ENCODE measurements around the gene GRAMD4. TPM values are rescaled to one million over a fixed set of nuclear protein-coding genes. Genes with fewer than 3 reads are reported as not detected.
A peak's percentile ranks its signal among the peaks of the same experiment; 100 is the strongest.

Gene GRAMD4
- total and polyA plus RNA-seq, 12 donors = 29.3 to 143 (median 63.9) TPM

GRCh38 chr22:46671824-46672432 is 51.7 kb downstream of the GRAMD4 start:
- Histone ChIP-seq H3K27ac (no peak overlapping the region), H3K36me3 (peaks cover 0 to 92% (median 24%) of the 10 kb centered on the region in 9 donors), H3K4me3 (no peak overlapping the region), H3K27me3 (no peaks in the 10 kb centered on the region), H3K4me1 (peaks cover 3 to 47% (median 18%) of the 10 kb centered on the region in 9 donors), H3K9me3 (no peaks in the 10 kb centered on the region)
- 90 to 92% methylated on average over 17 of the region's 17 CpGs for whole genome bisulfite sequencing, 2 donors
- intact Hi-C loops (cut with DNase I) = no loop called here
- ATAC-seq (no peak), DNase-seq (no peak)
- TF ChIP-seq, protein P1, sequence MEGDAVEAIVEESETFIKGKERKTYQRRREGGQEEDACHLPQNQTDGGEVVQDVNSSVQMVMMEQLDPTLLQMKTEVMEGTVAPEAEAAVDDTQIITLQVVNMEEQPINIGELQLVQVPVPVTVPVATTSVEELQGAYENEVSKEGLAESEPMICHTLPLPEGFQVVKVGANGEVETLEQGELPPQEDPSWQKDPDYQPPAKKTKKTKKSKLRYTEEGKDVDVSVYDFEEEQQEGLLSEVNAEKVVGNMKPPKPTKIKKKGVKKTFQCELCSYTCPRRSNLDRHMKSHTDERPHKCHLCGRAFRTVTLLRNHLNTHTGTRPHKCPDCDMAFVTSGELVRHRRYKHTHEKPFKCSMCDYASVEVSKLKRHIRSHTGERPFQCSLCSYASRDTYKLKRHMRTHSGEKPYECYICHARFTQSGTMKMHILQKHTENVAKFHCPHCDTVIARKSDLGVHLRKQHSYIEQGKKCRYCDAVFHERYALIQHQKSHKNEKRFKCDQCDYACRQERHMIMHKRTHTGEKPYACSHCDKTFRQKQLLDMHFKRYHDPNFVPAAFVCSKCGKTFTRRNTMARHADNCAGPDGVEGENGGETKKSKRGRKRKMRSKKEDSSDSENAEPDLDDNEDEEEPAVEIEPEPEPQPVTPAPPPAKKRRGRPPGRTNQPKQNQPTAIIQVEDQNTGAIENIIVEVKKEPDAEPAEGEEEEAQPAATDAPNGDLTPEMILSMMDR (IDR thresholded peaks at IDR 0.05) = no peak

GRCh38 chr22:46672731-46673130 is 52.5 kb downstream of the GRAMD4 start:
- intact Hi-C loops (cut with DNase I) = no loop called here
- H3K27ac ChIP-seq = peak overlapping the region in 3 of 10 donors; percentile 74 to 77 (median 77)
- no peaks in the 10 kb centered on the region for H3K9me3 ChIP-seq
- WGBS, 2 donors = 85 to 86% methylated on average over 18 of the region's 18 CpGs
- peaks cover 3 to 55% (median 23%) of the 10 kb centered on the region in 9 donors for H3K4me1 ChIP-seq
- TF ChIP-seq, protein P1 (IDR thresholded peaks at IDR 0.05) = no peak
- H3K27me3 ChIP-seq = no peaks in the 10 kb centered on the region
- no peak for DNase-seq
- no peak for ATAC-seq
- H3K36me3 ChIP-seq = peaks cover 0 to 92% (median 20%) of the 10 kb centered on the region in 9 donors
- no peak overlapping the region for H3K4me3 ChIP-seq

DNA sequence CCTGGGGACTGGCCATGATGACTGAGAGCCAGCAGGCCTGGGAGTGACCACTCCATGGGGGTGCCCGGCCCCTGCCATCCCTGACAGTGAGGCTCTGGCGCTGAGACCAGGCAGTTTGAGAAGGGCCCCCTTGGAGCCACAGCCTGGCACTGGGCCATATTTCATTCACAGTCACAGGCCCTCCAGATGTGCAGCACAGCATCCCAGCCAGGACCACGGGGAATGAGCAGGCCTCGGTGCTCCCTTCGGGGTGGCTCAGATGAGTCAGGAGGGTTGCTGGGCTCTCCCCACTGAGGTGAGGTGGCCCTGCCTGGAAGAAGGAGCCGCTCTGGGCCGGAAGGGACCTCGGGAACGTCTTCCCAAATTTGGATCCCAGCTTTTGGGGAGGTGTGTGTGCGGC is 53.0 kb downstream of the GRAMD4 start:
- peak overlapping the region in 8 of 10 donors; percentile 55 to 84 (median 76) for H3K27ac ChIP-seq
- 90% methylated on average over 10 of the region's 10 CpGs for WGBS, 2 donors
- no peak for DNase-seq
- intact Hi-C loops (cut with DNase I) = no loop called here
- no peak for ATAC-seq
- TF ChIP-seq, protein P1 (IDR thresholded peaks at IDR 0.05) = no peak
- peaks cover 0 to 92% (median 18%) of the 10 kb centered on the region in 9 donors for H3K36me3 ChIP-seq
- H3K4me3 ChIP-seq = no peak overlapping the region
- peaks cover 3 to 59% (median 23%) of the 10 kb centered on the region in 9 donors for H3K4me1 ChIP-seq
- H3K9me3 ChIP-seq = no peaks in the 10 kb centered on the region
- no peaks in the 10 kb centered on the region for H3K27me3 ChIP-seq

DNA sequence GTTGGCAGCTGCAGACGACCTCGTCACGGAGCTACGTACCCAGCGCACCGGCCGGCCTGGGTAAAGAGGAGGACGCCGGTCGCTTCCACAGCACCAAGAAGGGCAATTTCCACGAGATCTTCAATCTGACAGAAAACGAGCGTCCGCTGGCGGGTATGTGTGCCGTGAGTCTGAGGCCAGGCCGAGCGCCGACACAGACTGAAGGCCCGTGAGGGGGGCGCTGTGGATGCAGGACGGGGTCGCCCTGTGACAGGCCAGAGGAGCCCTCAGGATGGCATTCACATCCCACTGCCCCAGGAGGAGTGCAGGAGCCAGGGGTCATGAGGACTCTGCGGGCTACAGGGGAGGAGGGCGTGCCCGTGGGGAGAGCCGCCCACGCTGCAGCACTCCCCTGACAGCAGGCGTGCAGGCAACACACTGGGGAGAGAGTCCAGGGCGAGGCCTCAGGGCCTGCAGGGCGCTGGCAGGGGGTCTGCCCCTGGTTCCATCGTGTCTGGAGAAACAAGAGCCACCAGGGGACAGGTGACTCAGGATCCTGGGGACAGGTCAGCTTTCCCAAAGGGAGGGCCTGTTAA is 53.6 kb downstream of the GRAMD4 start:
- Histone ChIP-seq H3K4me3 (peak overlapping the region in 6 of 10 donors; percentile 19 to 51 (median 42)), H3K27me3 (no peaks in the 10 kb centered on the region), H3K36me3 (peaks cover 0 to 92% (median 13%) of the 10 kb centered on the region in 9 donors), H3K9me3 (no peaks in the 10 kb centered on the region), H3K27ac (peak overlapping the region; percentile 33 to 84 (median 74)), H3K4me1 (peaks cover 3 to 60% (median 23%) of the 10 kb centered on the region in 9 donors)
- TF ChIP-seq, protein P1 (IDR thresholded peaks at IDR 0.05) = no peak
- DNase-seq (no peak), ATAC-seq (peak in 1 of 8 donors; percentile 15)
- 85 to 87% methylated on average over 32 of the region's 32 CpGs for WGBS, 2 donors
- intact Hi-C loops (cut with DNase I) = no loop called here
